ENCODE data around the gene FAR2. TPM values are rescaled to one million over a fixed set of nuclear protein-coding genes. Genes with fewer than 3 reads are reported as not detected.

FAR2 gene
- total RNA-seq, 2 experiments from 2014 or later = 7.0 to 7.6 TPM

DNA sequence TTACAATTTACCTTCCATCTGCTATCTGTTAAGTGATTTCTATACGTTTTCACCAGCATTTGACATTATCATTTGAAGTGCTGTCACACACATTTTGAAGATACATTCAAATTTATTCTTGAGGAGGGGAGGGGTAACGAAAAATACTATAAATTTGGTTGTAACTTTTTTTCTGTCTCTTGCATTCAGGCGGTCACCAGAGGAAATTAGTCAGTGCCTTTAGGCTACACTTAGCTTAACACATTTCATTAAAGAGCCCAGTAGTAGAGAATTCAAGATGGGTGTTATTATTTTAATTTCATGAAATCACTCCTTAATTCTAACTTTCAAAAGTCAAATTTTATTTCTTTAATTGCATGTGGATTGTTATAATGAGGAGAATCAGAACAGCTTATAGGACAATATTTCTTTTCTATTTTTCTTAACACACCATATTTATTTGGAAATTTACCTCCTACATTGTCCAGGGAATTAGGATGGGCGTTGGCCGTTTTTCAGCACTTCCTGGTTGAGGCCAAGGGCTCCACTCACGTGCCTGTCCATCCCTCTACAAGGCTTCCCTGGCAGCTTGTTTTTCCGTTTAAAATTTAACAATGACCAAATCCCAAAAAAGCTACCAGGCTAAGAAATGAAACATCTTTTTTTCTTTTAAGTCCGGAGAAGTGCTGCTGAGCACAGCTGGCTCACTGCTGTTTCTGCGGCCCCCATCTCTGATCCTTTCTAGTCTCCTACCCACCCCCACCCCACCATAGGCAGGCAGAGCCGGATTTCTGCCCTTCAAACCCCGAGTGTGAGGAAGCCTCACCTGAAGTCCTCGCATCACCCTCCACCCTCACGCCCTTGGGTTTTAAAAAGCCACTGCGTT, 1.1 kb upstream of the FAR2 start:
- peak overlapping the region; percentile 79 for H3K27ac Mint-ChIP-seq

DNA sequence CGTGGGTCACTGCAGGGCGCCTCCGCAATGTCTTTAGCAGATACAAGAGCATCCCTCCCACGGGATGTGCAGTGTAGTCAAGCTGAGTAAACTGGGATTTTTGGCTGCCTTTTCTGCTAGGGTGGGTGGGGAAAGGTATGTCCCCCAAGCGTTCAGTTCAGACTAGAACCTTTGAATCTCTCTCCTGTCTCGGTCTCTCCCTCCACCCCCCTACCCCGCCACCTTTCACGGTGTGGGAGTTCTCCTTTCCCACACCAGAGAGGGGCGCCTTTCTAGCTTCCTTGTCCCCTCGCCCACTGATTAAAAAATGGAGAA, 525 bp upstream of the FAR2 start:
- H3K4me3 Mint-ChIP-seq = peak overlapping the region; percentile 91
- peaks cover 49% of the 10 kb centered on the region for H3K27me3 Mint-ChIP-seq

More for the DNA sequence above, 1.1 kb upstream of the FAR2 start:
- H3K4me1 Mint-ChIP-seq = peaks cover 7% of the 10 kb centered on the region
- no peaks in the 10 kb centered on the region for H3K9me3 Mint-ChIP-seq
- DNase-seq = no peak
- no peaks in the 10 kb centered on the region for H3K36me3 Mint-ChIP-seq
- H3K27me3 Mint-ChIP-seq = peaks cover 49% of the 10 kb centered on the region
- H3K4me3 Mint-ChIP-seq = peak overlapping the region; percentile 91

DNA sequence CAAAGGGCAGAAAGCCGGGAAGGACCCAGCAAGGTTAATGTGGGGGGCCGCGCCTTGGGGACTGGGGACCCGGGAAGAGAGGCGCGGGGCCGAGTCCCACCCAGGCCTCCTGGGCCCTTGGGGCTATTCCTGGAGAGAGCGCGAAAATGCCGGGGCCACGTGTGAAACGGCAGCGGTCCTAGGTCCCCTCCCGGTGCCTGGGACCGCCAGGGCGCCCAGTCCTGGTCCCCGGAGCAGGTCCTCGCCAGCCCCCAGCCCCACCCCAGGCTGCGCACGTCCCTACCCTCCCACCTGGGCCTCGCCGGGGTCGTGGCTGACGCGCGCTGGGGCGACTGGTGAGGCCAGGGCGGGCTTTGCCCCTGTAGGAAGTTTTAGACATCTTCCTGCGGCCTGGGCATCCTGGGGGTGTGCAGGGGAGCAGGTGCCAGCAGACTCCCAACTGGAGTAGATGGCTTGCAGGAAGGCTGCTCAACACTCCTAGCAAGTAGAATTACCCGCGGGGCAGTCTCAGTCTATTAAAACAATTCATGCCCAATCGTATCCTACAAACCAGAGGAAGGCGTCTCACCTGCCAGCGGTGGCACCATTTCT, 708 bp downstream of the FAR2 start:
- H3K4me1 Mint-ChIP-seq = peaks cover 7% of the 10 kb centered on the region
- no peaks in the 10 kb centered on the region for H3K9me3 Mint-ChIP-seq
- peak overlapping the region; percentile 42 for H3K27ac Mint-ChIP-seq
- H3K27me3 Mint-ChIP-seq = peaks cover 49% of the 10 kb centered on the region
- H3K4me3 Mint-ChIP-seq = peak overlapping the region; percentile 91
- no peaks in the 10 kb centered on the region for H3K36me3 Mint-ChIP-seq
- peak; percentile 22 for DNase-seq

More for the DNA sequence above, 525 bp upstream of the FAR2 start:
- Mint-ChIP-seq H3K36me3 (no peaks in the 10 kb centered on the region), H3K27ac (peak overlapping the region; percentile 79), H3K9me3 (no peaks in the 10 kb centered on the region), H3K4me1 (peaks cover 7% of the 10 kb centered on the region)
- peak; percentile 13 for DNase-seq

DNA sequence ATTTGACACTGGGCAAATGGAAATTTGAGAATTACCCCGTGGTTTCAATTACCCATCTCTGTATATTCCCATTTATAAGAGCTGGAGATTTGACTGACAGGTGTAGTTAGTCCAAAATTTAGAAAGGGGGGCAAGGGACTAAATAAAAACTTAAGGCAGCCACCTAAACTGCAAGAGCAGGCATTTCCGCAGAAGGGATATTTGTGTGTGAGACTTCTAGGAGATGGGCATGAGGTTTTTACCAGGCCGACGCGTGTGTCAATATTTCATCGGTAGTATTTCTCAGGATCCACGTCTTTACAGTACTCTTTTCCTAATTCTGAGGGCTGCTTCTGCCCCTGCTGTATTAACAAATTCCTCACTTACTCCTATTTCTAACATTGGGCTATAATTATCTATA, 1.4 kb downstream of the FAR2 start:
- Mint-ChIP-seq H3K4me1 (peaks cover 7% of the 10 kb centered on the region), H3K27ac (no peak overlapping the region), H3K4me3 (peak overlapping the region; percentile 79), H3K27me3 (peaks cover 45% of the 10 kb centered on the region), H3K36me3 (no peaks in the 10 kb centered on the region), H3K9me3 (no peaks in the 10 kb centered on the region)
- DNase-seq = no peak

DNA sequence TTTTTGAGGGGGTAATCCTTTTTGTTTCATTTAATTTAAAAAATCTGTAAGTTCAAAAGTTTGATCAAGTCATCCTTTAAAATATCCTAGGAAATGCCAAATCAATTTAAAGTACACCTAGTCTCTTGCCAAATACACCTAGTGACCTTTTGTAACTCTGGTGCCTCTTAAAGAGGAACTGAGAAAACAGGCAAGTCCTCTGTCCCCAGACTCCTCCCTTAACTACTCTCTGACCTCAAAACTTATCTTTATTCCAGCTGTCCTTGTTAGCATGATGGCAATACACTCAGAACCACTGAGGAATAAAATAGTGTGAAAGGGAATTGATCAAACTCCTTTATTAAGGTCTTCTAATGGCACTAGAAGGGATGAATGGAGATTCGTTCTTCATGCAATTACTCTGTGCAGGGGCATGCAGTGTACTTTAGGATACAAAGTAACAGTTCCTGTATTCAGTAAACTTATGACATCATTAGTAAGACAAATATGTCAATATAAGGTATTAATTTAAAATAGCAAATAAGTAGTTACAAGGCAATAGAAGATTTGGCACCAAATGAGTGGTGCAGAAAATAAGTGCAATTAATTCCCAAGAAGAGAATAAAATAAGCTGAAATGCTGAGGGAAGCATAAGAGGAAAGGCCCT, 3.3 kb downstream of the FAR2 start:
- Mint-ChIP-seq H3K36me3 (no peaks in the 10 kb centered on the region), H3K4me1 (peaks cover 7% of the 10 kb centered on the region), H3K27me3 (peaks cover 32% of the 10 kb centered on the region), H3K4me3 (no peak overlapping the region), H3K9me3 (no peaks in the 10 kb centered on the region), H3K27ac (no peak overlapping the region)
- DNase-seq = no peak

- Mint-ChIP-seq H3K27ac (no peak overlapping the region), H3K4me3 (no peak overlapping the region), H3K4me1 (peaks cover 7% of the 10 kb centered on the region), H3K27me3 (peaks cover 28% of the 10 kb centered on the region), H3K9me3 (no peaks in the 10 kb centered on the region), H3K36me3 (no peaks in the 10 kb centered on the region)
- DNase-seq = no peak
Measured at GRCh38 chr12:29152981-29153630, 4.0 kb downstream of the FAR2 start.

DNA sequence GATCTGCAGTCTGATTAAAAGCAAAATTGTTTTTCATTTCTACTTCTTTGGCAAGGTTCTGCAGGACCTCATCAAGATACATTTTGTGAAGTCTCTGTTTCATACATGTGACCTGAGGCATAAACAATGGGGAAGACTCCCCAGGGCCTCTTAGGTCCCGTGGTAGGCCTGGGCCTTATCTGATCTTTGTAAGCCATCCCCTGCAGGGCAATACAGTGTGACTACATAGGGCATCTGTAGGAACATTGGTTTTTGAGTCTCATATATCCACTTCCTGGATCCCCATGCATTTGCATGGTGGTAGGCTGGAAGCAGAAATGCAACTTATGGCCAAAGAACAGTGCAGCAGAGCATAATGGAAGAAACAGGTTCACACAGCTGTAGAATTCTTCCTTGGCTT, 6.0 kb downstream of the FAR2 start:
- Mint-ChIP-seq H3K27ac (no peak overlapping the region), H3K4me3 (no peak overlapping the region), H3K4me1 (peaks cover 9% of the 10 kb centered on the region), H3K36me3 (peaks cover 8% of the 10 kb centered on the region), H3K27me3 (peaks cover 13% of the 10 kb centered on the region), H3K9me3 (peaks cover 7% of the 10 kb centered on the region)
- no peak for DNase-seq

DNA sequence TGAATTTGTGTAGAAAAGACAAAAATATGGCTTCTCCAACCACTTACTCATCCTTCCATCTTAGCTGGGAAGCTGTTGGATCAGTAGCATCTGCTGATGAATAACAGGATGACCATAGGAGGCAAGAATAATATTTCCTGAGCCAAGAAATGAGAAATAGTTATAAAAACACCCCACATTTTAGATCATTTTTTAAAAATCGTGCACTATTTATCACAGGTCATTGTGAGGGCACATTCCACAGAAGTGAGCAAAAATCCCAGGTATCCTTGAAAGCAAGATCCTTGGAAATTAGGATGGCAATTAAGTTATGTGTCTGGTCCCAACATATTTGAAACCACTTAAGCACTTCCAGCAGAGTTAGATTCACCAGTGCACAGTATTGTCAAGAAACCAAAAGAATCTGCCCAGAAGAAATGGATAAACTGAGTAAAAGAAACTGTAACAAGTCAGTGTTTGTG, 8.4 kb downstream of the FAR2 start:
- Mint-ChIP-seq H3K9me3 (peaks cover 12% of the 10 kb centered on the region), H3K4me3 (no peak overlapping the region), H3K4me1 (peaks cover 18% of the 10 kb centered on the region), H3K27me3 (peaks cover 3% of the 10 kb centered on the region), H3K27ac (no peak overlapping the region), H3K36me3 (peaks cover 14% of the 10 kb centered on the region)
- DNase-seq = no peak

DNA sequence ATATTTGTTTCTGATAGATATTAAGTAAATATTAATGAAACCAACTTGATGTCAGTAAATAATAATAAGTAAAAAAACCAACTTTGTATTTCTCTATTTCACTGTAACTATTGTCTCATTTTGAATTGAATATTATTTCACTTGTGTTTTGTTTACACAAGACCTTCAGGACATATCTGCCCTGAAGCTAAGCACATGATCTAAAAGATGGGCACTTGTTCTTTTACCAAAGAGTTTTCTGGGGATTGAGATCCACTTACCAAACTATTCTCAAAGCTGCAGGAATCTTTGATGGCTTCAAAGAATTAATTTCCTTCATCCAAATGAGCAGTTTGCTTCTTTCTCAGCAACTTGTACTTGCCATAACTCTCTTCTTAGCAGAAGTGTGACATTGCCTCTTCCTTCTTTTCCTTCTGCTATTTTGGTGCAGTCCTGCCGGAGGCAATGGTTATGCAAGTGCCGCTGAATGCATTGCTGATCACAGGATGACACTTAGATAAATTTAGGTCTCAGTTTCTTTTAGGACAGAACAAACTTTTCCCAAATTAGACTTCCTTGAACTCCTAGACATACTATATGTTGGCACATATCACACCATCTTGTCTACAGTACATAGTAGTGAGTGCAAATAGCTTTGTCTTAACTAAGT, 9.2 kb downstream of the FAR2 start:
- Mint-ChIP-seq H3K9me3 (peaks cover 12% of the 10 kb centered on the region), H3K36me3 (peaks cover 14% of the 10 kb centered on the region), H3K27ac (no peak overlapping the region), H3K27me3 (peaks cover 3% of the 10 kb centered on the region), H3K4me1 (peaks cover 18% of the 10 kb centered on the region), H3K4me3 (no peak overlapping the region)
- no peak for DNase-seq

DNA sequence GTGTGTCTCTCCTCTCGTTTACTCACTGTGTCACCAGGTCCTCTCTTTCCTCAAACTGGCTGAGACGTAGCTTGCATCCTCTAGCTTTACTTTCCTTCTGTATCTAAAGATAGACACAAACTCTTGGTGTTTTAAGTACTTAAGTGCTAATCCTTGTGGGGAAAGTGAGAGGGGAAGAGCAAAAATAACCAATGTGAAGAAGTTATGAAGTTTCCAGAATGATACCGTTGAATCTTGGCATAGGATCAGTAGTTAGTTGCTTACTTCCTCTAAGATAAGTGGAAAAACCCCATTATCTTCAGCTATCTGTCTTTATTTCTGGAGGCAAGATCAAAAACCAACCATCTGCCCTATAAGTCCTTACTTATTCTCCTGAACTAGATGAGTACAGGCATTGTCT, 10.6 kb downstream of the FAR2 start:
- Mint-ChIP-seq H3K4me1 (peaks cover 18% of the 10 kb centered on the region), H3K9me3 (peaks cover 12% of the 10 kb centered on the region), H3K4me3 (no peak overlapping the region), H3K27me3 (peaks cover 3% of the 10 kb centered on the region), H3K36me3 (peaks cover 14% of the 10 kb centered on the region), H3K27ac (no peak overlapping the region)
- no peak for DNase-seq

GRCh38 chr12:29160230-29160629, 11.2 kb downstream of the FAR2 start:
- Mint-ChIP-seq H3K9me3 (peaks cover 12% of the 10 kb centered on the region), H3K27ac (peak overlapping the region; percentile 75), H3K36me3 (peaks cover 14% of the 10 kb centered on the region), H3K4me3 (no peak overlapping the region), H3K4me1 (peaks cover 18% of the 10 kb centered on the region), H3K27me3 (peaks cover 3% of the 10 kb centered on the region)
- no peak for DNase-seq

- no peak overlapping the region for H3K4me3 Mint-ChIP-seq
- H3K36me3 Mint-ChIP-seq = peaks cover 14% of the 10 kb centered on the region
- H3K4me1 Mint-ChIP-seq = peaks cover 18% of the 10 kb centered on the region
- DNase-seq = no peak
- no peaks in the 10 kb centered on the region for H3K27me3 Mint-ChIP-seq
- H3K9me3 Mint-ChIP-seq = peaks cover 12% of the 10 kb centered on the region
- no peak overlapping the region for H3K27ac Mint-ChIP-seq
Measured at GRCh38 chr12:29163146-29163545, 14.1 kb downstream of the FAR2 start.

DNA sequence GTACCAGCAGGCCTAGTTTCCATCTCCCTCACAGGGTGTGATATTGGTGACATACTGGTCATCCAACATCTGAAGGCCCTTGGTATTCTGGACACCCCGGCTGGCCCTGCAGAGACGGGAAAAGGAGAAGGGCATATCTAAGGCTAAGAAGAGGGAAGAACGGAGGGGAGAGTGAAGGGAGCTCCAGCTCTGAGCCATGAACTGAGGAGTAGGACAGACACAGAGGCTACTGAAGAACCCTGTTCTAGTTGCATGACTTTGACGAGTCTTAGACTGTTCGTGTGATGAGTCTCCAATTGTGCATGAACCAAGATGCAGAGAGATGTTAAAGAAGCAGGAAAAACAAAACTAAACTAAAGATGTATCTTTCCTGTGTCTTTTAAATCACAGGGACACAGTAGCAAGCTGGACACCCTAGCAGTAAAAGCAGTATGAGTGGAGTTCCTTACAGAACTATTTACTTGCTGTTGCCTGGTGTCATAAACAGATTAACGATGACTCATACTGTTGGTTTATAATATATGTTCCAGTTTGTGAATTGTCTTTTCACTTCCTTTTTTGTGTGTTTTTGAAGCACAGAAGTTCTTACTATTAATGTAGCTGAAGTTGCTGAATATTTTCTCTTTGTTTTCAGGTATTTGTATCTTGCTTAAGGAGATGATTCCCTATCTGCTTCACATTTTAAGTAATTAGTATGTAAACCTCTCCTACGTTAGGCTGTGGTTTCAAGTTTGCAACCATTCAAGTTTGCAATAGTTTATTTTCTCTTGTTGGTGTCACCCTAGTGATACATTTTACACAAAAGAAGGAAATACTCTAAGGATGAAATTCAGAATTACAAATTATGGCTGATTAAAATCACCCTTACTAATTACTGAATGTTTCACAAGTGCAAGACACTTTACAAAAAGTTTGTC, 15.7 kb downstream of the FAR2 start:
- no peak for DNase-seq
- H3K27me3 Mint-ChIP-seq = no peaks in the 10 kb centered on the region
- peaks cover 12% of the 10 kb centered on the region for H3K4me1 Mint-ChIP-seq
- H3K36me3 Mint-ChIP-seq = peaks cover 10% of the 10 kb centered on the region
- H3K9me3 Mint-ChIP-seq = peaks cover 9% of the 10 kb centered on the region
- no peak overlapping the region for H3K4me3 Mint-ChIP-seq
- no peak overlapping the region for H3K27ac Mint-ChIP-seq

DNA sequence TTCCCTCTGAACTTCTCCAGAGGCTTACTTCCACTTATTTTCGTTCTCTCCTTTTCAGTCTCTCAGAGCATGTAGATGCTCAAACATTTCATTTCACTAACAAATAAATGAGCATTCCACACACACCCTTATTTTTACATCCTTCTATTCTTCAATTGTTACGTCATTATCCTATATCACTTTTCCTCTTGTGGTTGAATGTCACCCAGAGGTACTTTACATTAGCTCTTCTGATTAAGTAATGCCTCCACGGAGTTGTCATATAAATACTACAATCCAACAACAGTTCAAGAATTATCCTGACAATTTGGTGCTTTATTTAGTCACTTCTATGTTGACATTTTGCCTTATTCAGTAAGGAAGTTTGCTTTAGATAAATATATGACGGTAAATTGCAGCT, 18.4 kb downstream of the FAR2 start:
- no peaks in the 10 kb centered on the region for H3K9me3 Mint-ChIP-seq
- no peak for DNase-seq
- H3K4me1 Mint-ChIP-seq = no peaks in the 10 kb centered on the region
- no peaks in the 10 kb centered on the region for H3K27me3 Mint-ChIP-seq
- peaks cover 3% of the 10 kb centered on the region for H3K36me3 Mint-ChIP-seq
- no peak overlapping the region for H3K27ac Mint-ChIP-seq
- H3K4me3 Mint-ChIP-seq = no peak overlapping the region
